Natural killer cell treated with Interleukin-12 subunit alpha and Interleukin-12 subunit beta and Interleukin-15 and Interleukin-18, amount 100 ng/mL, for 72 hours (primary cell): Measurements from ENCODE around the gene GRM1. TPM values are rescaled to one million over a fixed set of nuclear protein-coding genes. Genes with fewer than 3 reads are reported as not detected.

Experiments
- ATAC-seq, 2 donors: fragments of 150-1000 bp; cut with Tn5 transposase in 1 of 2; sonication (Bioruptor Pico), chemical (Tn5 transposase) in 1 of 2; 2 replicates each; pipeline ENCODE4 v1.10.0; 2021
- DNase-seq: peaks from one replicate; pipeline ENCODE4 v3.0.0; 2022; ENCODE audit warnings: low spot score
- H3K27ac Mint-ChIP-seq, 2 donors: 1 replicate in 1 of 2; 2 replicates in 1 of 2; pipeline ENCODE4 v1.8.0; 2022; ENCODE audit warnings: mixed read lengths in 2 of 2, mild to moderate bottlenecking in 1 of 2, moderate library complexity in 1 of 2
- H3K27me3 Mint-ChIP-seq, 2 donors: 1 replicate in 1 of 2; 2 replicates in 1 of 2; pipeline ENCODE4 v1.8.0; 2022; ENCODE audit warnings: mixed read lengths in 2 of 2
- H3K36me3 Mint-ChIP-seq: one replicate; pipeline ENCODE4 v1.8.0; 2022; ENCODE audit warnings: mixed read lengths
- H3K4me1 Mint-ChIP-seq, 2 donors: 1 replicate in 1 of 2; 2 replicates in 1 of 2; pipeline ENCODE4 v1.8.0; 2022; ENCODE audit warnings: low read depth in 2 of 2, mixed read lengths in 2 of 2, mild to moderate bottlenecking in 1 of 2
- H3K4me3 Mint-ChIP-seq: one replicate; pipeline ENCODE4 v1.8.0; 2022; ENCODE audit warnings: mixed read lengths
- H3K9me3 Mint-ChIP-seq: 2 replicates; pipeline ENCODE4 v1.8.0; 2022; ENCODE audit warnings: mixed read lengths
- total RNA-seq, 2 donors: library from RNA; stranded (reverse); gene quantifications; one replicate each; pipeline ENCODE4 v1.2.3, GENCODE V29; 2022

GRM1 gene
- total RNA-seq = not detected

GRCh38 chr6:146028851-146029572 is at the start of gene GRM1:
Gene GRM1 (plus strand): TSS chr6:146029062. CDS start chr6:146029518, 456 bp downstream.
- no peak within 1 kb of the TSS for H3K27ac Mint-ChIP-seq
- H3K4me3 Mint-ChIP-seq = no peak within 1 kb of the TSS
- ATAC-seq (no peak), DNase-seq (no peak)
- peaks cover 27 to 40% of the 10 kb centered on the region in 2 donors for H3K27me3 Mint-ChIP-seq
- no peaks in the 10 kb centered on the region for H3K36me3 Mint-ChIP-seq
- no peaks in the 10 kb centered on the region for H3K4me1 Mint-ChIP-seq
- H3K9me3 Mint-ChIP-seq = peaks cover 3% of the 10 kb centered on the region

GRCh38 chr6:146009338-146009737 is 19.5 kb upstream of the GRM1 start:
- ATAC-seq (no peak), DNase-seq (no peak)
- peaks cover 7% of the 10 kb centered on the region for H3K36me3 Mint-ChIP-seq
- H3K4me3 Mint-ChIP-seq = no peak overlapping the region
- H3K9me3 Mint-ChIP-seq = peaks cover 21% of the 10 kb centered on the region
- H3K27ac Mint-ChIP-seq = no peak overlapping the region
- no peaks in the 10 kb centered on the region for H3K4me1 Mint-ChIP-seq
- peaks cover 0 to 6% of the 10 kb centered on the region in 2 donors for H3K27me3 Mint-ChIP-seq

GRCh38 chr6:146014233-146014632 is 14.6 kb upstream of the GRM1 start:
- ATAC-seq (no peak), DNase-seq (no peak)
- no peak overlapping the region for H3K27ac Mint-ChIP-seq
- H3K4me1 Mint-ChIP-seq = no peaks in the 10 kb centered on the region
- peaks cover 22% of the 10 kb centered on the region for H3K9me3 Mint-ChIP-seq
- H3K36me3 Mint-ChIP-seq = peaks cover 7% of the 10 kb centered on the region
- no peak overlapping the region for H3K4me3 Mint-ChIP-seq
- H3K27me3 Mint-ChIP-seq = peaks cover 3 to 13% of the 10 kb centered on the region in 2 donors

GRCh38 chr6:146017672-146018071 is 11.2 kb upstream of the GRM1 start:
- ATAC-seq = no peak
- no peaks in the 10 kb centered on the region for H3K4me1 Mint-ChIP-seq
- no peaks in the 10 kb centered on the region for H3K36me3 Mint-ChIP-seq
- no peak overlapping the region for H3K27ac Mint-ChIP-seq
- peaks cover 5 to 19% of the 10 kb centered on the region in 2 donors for H3K27me3 Mint-ChIP-seq
- H3K4me3 Mint-ChIP-seq = no peak overlapping the region
- peaks cover 6% of the 10 kb centered on the region for H3K9me3 Mint-ChIP-seq
- no peak for DNase-seq

- ATAC-seq (no peak), DNase-seq (no peak)
- Mint-ChIP-seq H3K27me3 (peaks cover 27 to 40% of the 10 kb centered on the region in 2 donors), H3K36me3 (no peaks in the 10 kb centered on the region), H3K27ac (no peak overlapping the region), H3K9me3 (peaks cover 3% of the 10 kb centered on the region), H3K4me1 (no peaks in the 10 kb centered on the region), H3K4me3 (no peak overlapping the region)
These were observed 2.0 kb upstream of the GRM1 start for GRCh38 chr6:146026873-146027272.

- no peaks in the 10 kb centered on the region for H3K4me1 Mint-ChIP-seq
- H3K4me3 Mint-ChIP-seq = no peak overlapping the region
- ATAC-seq (no peak), DNase-seq (no peak)
- H3K36me3 Mint-ChIP-seq = no peaks in the 10 kb centered on the region
- peaks cover 3% of the 10 kb centered on the region for H3K9me3 Mint-ChIP-seq
- H3K27ac Mint-ChIP-seq = no peak overlapping the region
- peaks cover 27 to 40% of the 10 kb centered on the region in 2 donors for H3K27me3 Mint-ChIP-seq
These were observed 1.1 kb upstream of the GRM1 start for GRCh38 chr6:146027586-146028251.

GRCh38 chr6:146028252-146028795 is 538 bp upstream of the GRM1 start:
- peaks cover 3% of the 10 kb centered on the region for H3K9me3 Mint-ChIP-seq
- H3K36me3 Mint-ChIP-seq = no peaks in the 10 kb centered on the region
- peak; percentile 20 to 51 for ATAC-seq
- DNase-seq = no peak
- H3K4me3 Mint-ChIP-seq = no peak overlapping the region
- no peak overlapping the region for H3K27ac Mint-ChIP-seq
- peaks cover 27 to 40% of the 10 kb centered on the region in 2 donors for H3K27me3 Mint-ChIP-seq
- no peaks in the 10 kb centered on the region for H3K4me1 Mint-ChIP-seq

GRCh38 chr6:146029573-146030184 is 817 bp downstream of the GRM1 start:
- no peak for ATAC-seq
- DNase-seq = no peak
- Mint-ChIP-seq H3K27ac (no peak overlapping the region), H3K4me3 (no peak overlapping the region), H3K4me1 (no peaks in the 10 kb centered on the region), H3K27me3 (peaks cover 24 to 40% of the 10 kb centered on the region in 2 donors), H3K9me3 (peaks cover 3% of the 10 kb centered on the region), H3K36me3 (no peaks in the 10 kb centered on the region)

- Mint-ChIP-seq H3K36me3 (no peaks in the 10 kb centered on the region), H3K4me3 (no peak overlapping the region), H3K27me3 (peaks cover 19 to 29% of the 10 kb centered on the region in 2 donors), H3K4me1 (no peaks in the 10 kb centered on the region), H3K9me3 (peaks cover 3% of the 10 kb centered on the region), H3K27ac (no peak overlapping the region)
- no peak for DNase-seq
- ATAC-seq = no peak
These were observed 3.5 kb downstream of the GRM1 start for GRCh38 chr6:146032387-146032786.

- ATAC-seq (no peak), DNase-seq (no peak)
- peaks cover 13% of the 10 kb centered on the region for H3K36me3 Mint-ChIP-seq
- no peaks in the 10 kb centered on the region for H3K4me1 Mint-ChIP-seq
- no peaks in the 10 kb centered on the region for H3K27me3 Mint-ChIP-seq
- H3K27ac Mint-ChIP-seq = no peak overlapping the region
- H3K9me3 Mint-ChIP-seq = peaks cover 20% of the 10 kb centered on the region
- H3K4me3 Mint-ChIP-seq = no peak overlapping the region
These were observed 11.5 kb downstream of the GRM1 start for GRCh38 chr6:146040360-146040759.

- ATAC-seq (no peak), DNase-seq (no peak)
- H3K27ac Mint-ChIP-seq = no peak overlapping the region
- H3K4me1 Mint-ChIP-seq = no peaks in the 10 kb centered on the region
- peaks cover 13% of the 10 kb centered on the region for H3K36me3 Mint-ChIP-seq
- H3K27me3 Mint-ChIP-seq = no peaks in the 10 kb centered on the region
- H3K4me3 Mint-ChIP-seq = no peak overlapping the region
- peaks cover 20% of the 10 kb centered on the region for H3K9me3 Mint-ChIP-seq
These were observed 12.4 kb downstream of the GRM1 start for GRCh38 chr6:146041282-146041681.

GRCh38 chr6:146047371-146047770 is 18.5 kb downstream of the GRM1 start:
- no peaks in the 10 kb centered on the region for H3K9me3 Mint-ChIP-seq
- no peaks in the 10 kb centered on the region for H3K36me3 Mint-ChIP-seq
- H3K4me1 Mint-ChIP-seq = no peaks in the 10 kb centered on the region
- ATAC-seq (no peak), DNase-seq (no peak)
- no peak overlapping the region for H3K27ac Mint-ChIP-seq
- no peak overlapping the region for H3K4me3 Mint-ChIP-seq
- H3K27me3 Mint-ChIP-seq = no peaks in the 10 kb centered on the region

- Mint-ChIP-seq H3K4me1 (no peaks in the 10 kb centered on the region), H3K27me3 (no peaks in the 10 kb centered on the region), H3K4me3 (no peak overlapping the region), H3K9me3 (no peaks in the 10 kb centered on the region), H3K36me3 (no peaks in the 10 kb centered on the region), H3K27ac (no peak overlapping the region)
- DNase-seq (no peak), ATAC-seq (no peak)
These were observed 21.3 kb downstream of the GRM1 start for GRCh38 chr6:146050168-146050567.

GRCh38 chr6:146056506-146056905 is 27.6 kb downstream of the GRM1 start:
- Mint-ChIP-seq H3K4me3 (no peak overlapping the region), H3K27me3 (no peaks in the 10 kb centered on the region), H3K27ac (no peak overlapping the region), H3K36me3 (no peaks in the 10 kb centered on the region), H3K4me1 (no peaks in the 10 kb centered on the region), H3K9me3 (peaks cover 3% of the 10 kb centered on the region)
- ATAC-seq (no peak), DNase-seq (no peak)
